CD14-positive monocyte (primary cell): ENCODE results near the gene SHISA6. TPM values are rescaled to one million over a fixed set of nuclear protein-coding genes. Genes with fewer than 3 reads are reported as not detected.

Source experiments
- DNase-seq, 3 donors: peaks; one replicate each; pipeline ENCODE4 v3.0.0-alpha.2; 2011 to 2022
- H2AFZ ChIP-seq: 2 replicates; pipeline ENCODE4 v1.6.0; 2012; ENCODE audit warnings: mild to moderate bottlenecking, low read depth, low read length, inconsistent platforms; ENCODE audit not compliant: insufficient read depth, poor library complexity, severe bottlenecking
- H3K27ac ChIP-seq, 2 donors: 1 replicate in 1 of 2; 2 replicates in 1 of 2; pipeline ENCODE4 v1.5.1; 2012 to 2013; ENCODE audit warnings: low read length in 2 of 2, control low read depth in 1 of 2, inconsistent platforms in 1 of 2, low read depth in 1 of 2, mild to moderate bottlenecking in 1 of 2
- H3K27me3 ChIP-seq, 2 donors: one replicate each; pipeline versions ENCODE4 v1.6.0 to v1.6.1; 2011 to 2013; ENCODE audit warnings: low read length in 2 of 2; ENCODE audit not compliant: control insufficient read depth in 2 of 2, insufficient read depth in 2 of 2
- H3K36me3 ChIP-seq, 2 donors: replicated peaks in 1 of 2; 1 replicate in 1 of 2; 2 replicates in 1 of 2; pipeline versions ENCODE4 v1.5.1 to v1.6.1; 2012 to 2013; ENCODE audit warnings: low read length in 2 of 2, control low read depth in 1 of 2, inconsistent platforms in 1 of 2, mild to moderate bottlenecking in 1 of 2; ENCODE audit not compliant: insufficient read depth in 2 of 2, control insufficient read depth in 1 of 2
- H3K4me1 ChIP-seq, 2 donors: 1 replicate in 1 of 2; 2 replicates in 1 of 2; pipeline versions ENCODE4 v1.5.1 to v1.6.1; 2012 to 2013; ENCODE audit warnings: low read length in 2 of 2, control low read depth in 1 of 2, inconsistent platforms in 1 of 2, mild to moderate bottlenecking in 1 of 2, moderate library complexity in 1 of 2; ENCODE audit not compliant: insufficient read depth in 2 of 2, control insufficient read depth in 1 of 2
- H3K4me2 ChIP-seq: replicated peaks from 2 replicates; pipeline ENCODE3; 2012; ENCODE audit warnings: low read length, moderate library complexity, mild to moderate bottlenecking; ENCODE audit not compliant: poor library complexity, severe bottlenecking; ENCODE audit errors: extremely low read depth
- H3K4me3 ChIP-seq, 3 experiments: fragments of 200-600 bp in 1 of 3; sonication (generic) in 1 of 3; replicated peaks in 1 of 3; 1 replicate in 2 of 3; 2 replicates in 1 of 3; pipeline ENCODE4 v1.5.1; 2011 to 2013; ENCODE audit warnings: low read length in 3 of 3, mild to moderate bottlenecking in 3 of 3, control low read depth in 2 of 3, low read depth in 2 of 3, inconsistent platforms in 1 of 3, moderate library complexity in 1 of 3
- H3K79me2 ChIP-seq: 2 replicates; pipeline ENCODE4 v1.6.0; 2012; ENCODE audit warnings: mild to moderate bottlenecking, control low read depth, inconsistent platforms, low read length, moderate library complexity; ENCODE audit not compliant: insufficient read depth
- H3K9ac ChIP-seq: 2 replicates; pipeline ENCODE4 v1.6.0; 2017; ENCODE audit warnings: low read length, mild to moderate bottlenecking; ENCODE audit not compliant: insufficient read depth, poor library complexity, severe bottlenecking
- H3K9me3 ChIP-seq, 2 donors: replicated peaks in 1 of 2; 1 replicate in 1 of 2; 2 replicates in 1 of 2; pipeline versions ENCODE4 v1.5.1 to v1.6.1; 2012 to 2013; ENCODE audit warnings: low read length in 2 of 2, control low read depth in 1 of 2; ENCODE audit not compliant: control insufficient read depth in 1 of 2, insufficient read depth in 1 of 2
- H4K20me1 ChIP-seq: 2 replicates; pipeline ENCODE4 v1.6.0; 2012; ENCODE audit warnings: mild to moderate bottlenecking, low read length, control low read depth, moderate library complexity; ENCODE audit not compliant: insufficient read depth
- H3K27ac Mint-ChIP-seq, 7 donors: one replicate each; pipeline ENCODE4 v1.8.0; 2020; ENCODE audit warnings: mild to moderate bottlenecking in 7 of 7, mixed read lengths in 7 of 7, moderate library complexity in 6 of 7, inconsistent platforms in 2 of 7
- H3K27me3 Mint-ChIP-seq, 3 donors: one replicate each; pipeline ENCODE4 v1.8.0; 2021 to 2022; ENCODE audit warnings: low read depth in 3 of 3, mild to moderate bottlenecking in 3 of 3, mixed read lengths in 3 of 3, moderate library complexity in 3 of 3, inconsistent platforms in 1 of 3
- H3K36me3 Mint-ChIP-seq, 2 donors: one replicate each; pipeline ENCODE4 v1.8.0; 2020; ENCODE audit warnings: mixed read lengths in 2 of 2, inconsistent platforms in 1 of 2, mild to moderate bottlenecking in 1 of 2
- H3K4me1 Mint-ChIP-seq: one replicate; pipeline ENCODE4 v1.8.0; 2020; ENCODE audit warnings: mild to moderate bottlenecking, mixed read lengths
- H3K4me3 Mint-ChIP-seq, 2 donors: one replicate each; pipeline ENCODE4 v1.8.0; 2020; ENCODE audit warnings: mild to moderate bottlenecking in 2 of 2, mixed read lengths in 2 of 2, moderate library complexity in 1 of 2
- H3K9me3 Mint-ChIP-seq, 7 donors: one replicate each; pipeline ENCODE4 v1.8.0; 2020 to 2022; ENCODE audit warnings: mixed read lengths in 7 of 7, mild to moderate bottlenecking in 6 of 7, moderate library complexity in 6 of 7, inconsistent platforms in 2 of 7
- WGBS: methylation state at CpG from one replicate; pipeline ENCODE4 v1.1.5; 2013; ENCODE audit warnings: missing lambda C conversion rate; ENCODE audit not compliant: insufficient coverage; 5-methylcytosine and 5-hydroxymethylcytosine counted together
- intact Hi-C, 2 donors: fragments of 100-400 bp; cut with micrococcal nuclease; formaldehyde crosslinking; loops; one replicate each; pipeline versions ENCODE4 v1.15.0 to v1.15.1; 2023
- polyA plus RNA-seq, 3 donors: library from polyadenylated mRNA; depleted of rRNA in 1 of 3; unstranded in 2 of 3; stranded (reverse) in 1 of 3; fragments of 300-500 nt in 2 of 3; fragments of >200 nt in 1 of 3; fragmentation: Illumina TruSeq in 2 of 3; gene quantifications; 1 replicate in 2 of 3; 2 replicates in 1 of 3; pipeline ENCODE4 v1.2.3, GENCODE V29; 2012 to 2021
- TF ChIP-seq, protein P1 (sequence below): fragments of 200-600 bp; IDR thresholded peaks from one replicate; pipeline ENCODE4 v1.8.0; 2022; ENCODE audit warnings: antibody characterized with exemption, mild to moderate bottlenecking

SHISA6 gene
- polyA plus RNA-seq, 3 donors = not detected

DNA sequence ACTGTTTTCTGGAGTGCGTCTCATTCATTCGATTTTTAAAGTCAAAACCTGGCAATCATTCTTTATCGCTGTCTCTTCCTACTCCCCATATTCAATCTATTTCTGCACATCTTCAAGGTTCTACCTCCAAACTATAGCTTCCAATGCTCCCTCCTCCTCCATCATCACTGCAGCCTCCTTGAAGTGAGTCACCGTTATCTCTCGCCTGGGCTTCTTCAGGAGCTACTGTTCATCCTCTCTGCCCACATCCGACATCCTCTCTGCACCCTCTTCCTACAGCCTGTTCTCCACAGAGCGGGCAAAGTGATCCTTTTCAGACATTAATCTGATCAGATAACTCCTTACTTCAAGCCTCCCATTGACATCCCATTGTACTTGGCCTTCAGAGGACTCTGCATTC is 213.1 kb downstream of the SHISA6 start:
- 95% methylated on average over 7 of the region's 7 CpGs for WGBS
- Histone ChIP-seq H2AFZ (no peak overlapping the region), H3K9ac (no peak overlapping the region), H3K27ac (no peak overlapping the region), H3K36me3 (no peaks in the 10 kb centered on the region), H3K27me3 (no peaks in the 10 kb centered on the region), H3K79me2 (no peaks in the 10 kb centered on the region), H3K9me3 (peaks cover 36 to 57% of the 10 kb centered on the region in 2 donors), H4K20me1 (no peaks in the 10 kb centered on the region), H3K4me2 (no peak overlapping the region), H3K4me1 (no peaks in the 10 kb centered on the region), H3K4me3 (no peak overlapping the region)
- H3K4me1 Mint-ChIP-seq = no peaks in the 10 kb centered on the region
- H3K4me3 Mint-ChIP-seq = no peak overlapping the region
- peaks cover 18 to 51% (median 24%) of the 10 kb centered on the region in 7 donors for H3K9me3 Mint-ChIP-seq
- no peaks in the 10 kb centered on the region for H3K36me3 Mint-ChIP-seq
- no peaks in the 10 kb centered on the region for H3K27me3 Mint-ChIP-seq
- H3K27ac Mint-ChIP-seq = no peak overlapping the region
- intact Hi-C loops = no loop called here
- no peak for DNase-seq
- TF ChIP-seq, protein P1, sequence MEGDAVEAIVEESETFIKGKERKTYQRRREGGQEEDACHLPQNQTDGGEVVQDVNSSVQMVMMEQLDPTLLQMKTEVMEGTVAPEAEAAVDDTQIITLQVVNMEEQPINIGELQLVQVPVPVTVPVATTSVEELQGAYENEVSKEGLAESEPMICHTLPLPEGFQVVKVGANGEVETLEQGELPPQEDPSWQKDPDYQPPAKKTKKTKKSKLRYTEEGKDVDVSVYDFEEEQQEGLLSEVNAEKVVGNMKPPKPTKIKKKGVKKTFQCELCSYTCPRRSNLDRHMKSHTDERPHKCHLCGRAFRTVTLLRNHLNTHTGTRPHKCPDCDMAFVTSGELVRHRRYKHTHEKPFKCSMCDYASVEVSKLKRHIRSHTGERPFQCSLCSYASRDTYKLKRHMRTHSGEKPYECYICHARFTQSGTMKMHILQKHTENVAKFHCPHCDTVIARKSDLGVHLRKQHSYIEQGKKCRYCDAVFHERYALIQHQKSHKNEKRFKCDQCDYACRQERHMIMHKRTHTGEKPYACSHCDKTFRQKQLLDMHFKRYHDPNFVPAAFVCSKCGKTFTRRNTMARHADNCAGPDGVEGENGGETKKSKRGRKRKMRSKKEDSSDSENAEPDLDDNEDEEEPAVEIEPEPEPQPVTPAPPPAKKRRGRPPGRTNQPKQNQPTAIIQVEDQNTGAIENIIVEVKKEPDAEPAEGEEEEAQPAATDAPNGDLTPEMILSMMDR = no peak

DNA sequence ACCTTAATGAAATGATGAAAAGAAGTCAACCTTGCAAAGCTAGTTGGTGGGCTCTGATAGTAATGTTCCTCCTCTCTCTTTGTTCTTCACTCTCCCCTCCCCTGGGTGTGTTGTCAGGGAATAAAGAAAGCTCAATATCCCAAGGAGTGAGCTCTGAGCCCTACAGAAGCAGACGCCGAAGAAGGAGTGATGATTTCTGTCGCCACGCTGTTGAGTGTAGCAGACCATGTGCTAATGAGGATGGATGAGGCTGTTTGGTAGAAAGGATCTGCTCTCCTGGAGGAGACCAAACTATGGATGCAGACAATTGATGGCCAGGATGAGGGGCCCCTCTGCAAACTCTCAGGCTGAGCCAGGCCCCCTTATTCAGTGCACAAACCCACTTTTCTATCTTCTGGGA is 217.3 kb downstream of the SHISA6 start:
- DNase-seq = no peak
- H3K36me3 Mint-ChIP-seq = no peaks in the 10 kb centered on the region
- H3K27ac Mint-ChIP-seq = no peak overlapping the region
- Histone ChIP-seq H3K9ac (no peak overlapping the region), H3K27ac (no peak overlapping the region), H3K27me3 (no peaks in the 10 kb centered on the region), H4K20me1 (no peaks in the 10 kb centered on the region), H3K9me3 (peaks cover 27 to 43% of the 10 kb centered on the region in 2 donors), H3K4me1 (no peaks in the 10 kb centered on the region), H3K79me2 (no peaks in the 10 kb centered on the region), H3K4me3 (no peak overlapping the region), H3K36me3 (no peaks in the 10 kb centered on the region), H3K4me2 (no peak overlapping the region), H2AFZ (no peak overlapping the region)
- no peaks in the 10 kb centered on the region for H3K4me1 Mint-ChIP-seq
- intact Hi-C loops = loop anchor here in 1 of 2 donors (5.0 kb wide), 1 partner anchor 51 kb away; no protein-coding TSS in a partner anchor
- H3K4me3 Mint-ChIP-seq = no peak overlapping the region
- peaks cover 0 to 2% (median 0%) of the 10 kb centered on the region in 3 donors for H3K27me3 Mint-ChIP-seq
- 67% methylated on average over 4 of the region's 4 CpGs for WGBS
- TF ChIP-seq, protein P1 = no peak
- H3K9me3 Mint-ChIP-seq = peaks cover 12 to 38% (median 28%) of the 10 kb centered on the region in 7 donors
